Measurements from ENCODE around the gene FAM241A. TPM values are rescaled to one million over a fixed set of nuclear protein-coding genes. Genes with fewer than 3 reads are reported as not detected.
"Not testable (repeated sequence)": the region's sequence is repeated elsewhere in the genome, so short reads cannot be mapped to it uniquely, and the experiment has no call there.

The FAM241A gene
- total RNA-seq, 1 donor from 2014 or later: 1.4 TPM

DNA sequence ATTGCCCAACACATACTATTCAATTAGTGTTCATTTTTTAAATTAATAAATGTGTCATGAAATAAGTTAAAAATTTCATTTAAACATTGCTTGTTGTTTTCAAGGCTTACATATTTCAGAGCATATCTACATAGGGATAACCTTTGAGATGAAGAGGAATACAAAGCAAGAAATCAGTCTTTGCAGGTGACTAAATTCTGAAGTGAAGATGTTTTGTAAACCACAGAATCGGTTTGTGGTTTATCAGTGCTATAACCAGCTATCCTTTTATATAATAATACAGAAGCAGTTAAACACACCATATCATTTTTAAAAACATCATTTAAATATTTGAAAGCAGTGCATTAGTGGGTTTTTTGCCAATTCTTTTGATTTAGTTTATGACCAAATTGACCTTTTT lies 26.9 kb downstream of the FAM241A start:
- TF ChIP-seq, protein P1, sequence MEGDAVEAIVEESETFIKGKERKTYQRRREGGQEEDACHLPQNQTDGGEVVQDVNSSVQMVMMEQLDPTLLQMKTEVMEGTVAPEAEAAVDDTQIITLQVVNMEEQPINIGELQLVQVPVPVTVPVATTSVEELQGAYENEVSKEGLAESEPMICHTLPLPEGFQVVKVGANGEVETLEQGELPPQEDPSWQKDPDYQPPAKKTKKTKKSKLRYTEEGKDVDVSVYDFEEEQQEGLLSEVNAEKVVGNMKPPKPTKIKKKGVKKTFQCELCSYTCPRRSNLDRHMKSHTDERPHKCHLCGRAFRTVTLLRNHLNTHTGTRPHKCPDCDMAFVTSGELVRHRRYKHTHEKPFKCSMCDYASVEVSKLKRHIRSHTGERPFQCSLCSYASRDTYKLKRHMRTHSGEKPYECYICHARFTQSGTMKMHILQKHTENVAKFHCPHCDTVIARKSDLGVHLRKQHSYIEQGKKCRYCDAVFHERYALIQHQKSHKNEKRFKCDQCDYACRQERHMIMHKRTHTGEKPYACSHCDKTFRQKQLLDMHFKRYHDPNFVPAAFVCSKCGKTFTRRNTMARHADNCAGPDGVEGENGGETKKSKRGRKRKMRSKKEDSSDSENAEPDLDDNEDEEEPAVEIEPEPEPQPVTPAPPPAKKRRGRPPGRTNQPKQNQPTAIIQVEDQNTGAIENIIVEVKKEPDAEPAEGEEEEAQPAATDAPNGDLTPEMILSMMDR (conservative IDR thresholded peaks at IDR 0.05; ENCODE audit: low read depth, low read length): no peak
- DNase-seq (ENCODE audit: low read depth): no peak

DNA sequence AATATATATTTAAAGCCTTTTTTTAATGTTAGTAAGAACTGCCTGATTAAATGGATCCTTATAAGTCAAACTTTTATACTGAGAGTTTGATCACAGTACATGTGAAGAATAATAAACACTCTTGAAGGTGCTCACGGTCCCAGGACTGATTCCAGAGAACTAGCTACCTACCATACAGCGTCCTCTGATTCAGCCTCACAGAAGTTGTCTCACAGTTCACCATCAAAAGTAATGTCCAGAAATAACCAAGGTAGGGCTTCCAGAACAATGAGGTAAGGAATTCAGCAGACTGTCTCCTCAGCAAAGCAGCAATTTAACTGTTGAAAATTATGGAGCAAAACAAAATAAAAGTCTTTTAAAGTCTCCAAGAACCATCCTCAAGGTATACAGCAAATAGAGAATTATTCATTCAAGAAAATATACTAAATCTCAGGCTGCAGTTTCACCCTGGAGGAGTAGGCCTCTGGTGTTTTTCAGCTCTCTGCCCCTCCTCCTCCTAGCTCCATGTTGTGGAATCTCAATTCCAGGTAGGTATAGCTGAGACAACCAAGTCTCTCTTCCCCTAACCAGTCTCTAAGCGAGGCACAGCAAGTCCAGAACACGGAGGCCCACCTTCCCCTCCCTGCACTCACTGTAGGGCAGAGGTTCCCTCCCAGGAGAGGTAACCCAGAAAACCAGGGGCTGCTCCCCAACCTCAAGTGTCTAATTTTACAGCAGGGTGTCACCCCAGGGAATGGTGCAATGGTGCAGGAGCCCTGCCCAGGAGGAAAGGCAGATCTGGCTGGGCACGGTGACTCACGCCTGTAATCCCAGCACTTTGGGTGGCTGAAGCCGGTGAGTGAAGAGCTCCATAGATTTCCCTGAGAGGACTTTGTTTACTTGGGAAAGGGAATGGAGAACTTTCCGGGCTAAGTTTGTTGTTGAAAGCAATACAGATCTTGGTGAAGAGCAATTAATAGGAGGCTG lies 28.6 kb downstream of the FAM241A start:
- DNase-seq (ENCODE audit: low read depth): no peak
- TF ChIP-seq, protein P1 (conservative IDR thresholded peaks at IDR 0.05; ENCODE audit: low read depth, low read length): no peak
- no peak overlapping the region for H3K4me3 ChIP-seq (ENCODE audit: low read depth, low read length)

More for the DNA sequence above, 26.9 kb downstream of the FAM241A start:
- no peak overlapping the region for H3K4me3 ChIP-seq (ENCODE audit: low read depth, low read length)

DNA sequence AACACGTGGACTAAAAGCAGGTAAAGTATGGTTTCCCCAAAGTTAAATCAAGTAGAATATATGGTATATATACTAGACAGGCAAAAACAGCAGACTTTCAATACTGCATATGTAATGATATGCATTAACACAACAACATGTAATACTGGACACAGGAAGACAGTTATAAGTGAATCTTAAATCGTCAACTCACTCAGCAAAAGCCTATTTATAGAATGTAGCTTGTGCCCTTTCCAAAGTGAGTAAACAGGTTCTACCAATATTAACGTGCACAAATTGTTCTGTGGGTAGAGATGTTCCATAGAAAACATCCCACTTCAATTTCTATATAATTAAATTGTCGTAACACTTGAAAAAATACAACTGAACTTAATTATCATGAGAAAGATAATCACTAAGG lies 30.6 kb downstream of the FAM241A start:
- no peak overlapping the region for H3K4me3 ChIP-seq (ENCODE audit: low read depth, low read length)
- no peak for DNase-seq (ENCODE audit: low read depth)
- TF ChIP-seq, protein P1 (conservative IDR thresholded peaks at IDR 0.05; ENCODE audit: low read depth, low read length): no peak

DNA sequence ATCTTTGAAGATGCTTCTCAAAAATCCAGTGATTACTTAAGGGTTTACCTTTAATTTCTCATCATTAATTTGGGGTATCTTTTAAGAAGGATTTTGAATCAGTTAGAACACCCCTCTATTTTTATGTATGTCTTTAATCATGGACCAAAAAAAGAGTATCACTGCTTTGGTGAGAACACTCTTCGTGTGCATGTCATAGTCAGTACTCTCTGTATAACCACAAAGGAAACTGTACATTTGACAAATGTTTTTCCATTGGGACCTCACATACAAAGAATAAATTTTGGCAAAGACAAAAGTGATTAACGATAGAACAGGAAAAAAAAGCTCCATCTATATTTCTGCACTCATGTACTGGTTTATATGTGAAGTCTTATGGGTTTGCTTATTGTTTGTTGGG lies 31.3 kb downstream of the FAM241A start:
- DNase-seq (ENCODE audit: low read depth): no peak
- H3K4me3 ChIP-seq (ENCODE audit: low read depth, low read length): no peak overlapping the region
- TF ChIP-seq, protein P1 (conservative IDR thresholded peaks at IDR 0.05; ENCODE audit: low read depth, low read length): no peak

DNA sequence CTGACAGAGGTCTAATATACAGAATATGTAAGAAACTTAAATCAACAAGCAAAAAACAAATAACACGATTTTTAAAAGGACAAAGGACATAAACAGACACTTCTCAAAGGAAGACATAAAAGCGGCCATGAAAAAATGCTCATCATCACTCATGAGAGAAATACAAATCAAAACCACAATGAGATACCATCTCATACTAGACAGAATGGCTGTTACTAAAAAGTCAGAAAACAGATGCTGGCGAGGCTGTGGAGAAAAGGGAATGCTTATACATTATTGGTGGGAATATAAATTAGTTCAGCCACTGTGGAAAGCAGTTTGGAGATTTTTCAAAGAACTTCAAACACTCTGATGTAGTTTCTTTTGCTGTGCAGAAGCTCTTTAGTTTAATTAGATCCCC lies 33.5 kb downstream of the FAM241A start:
- DNase-seq (ENCODE audit: low read depth); H3K4me3 ChIP-seq (ENCODE audit: low read depth, low read length): not testable (repeated sequence)

DNA sequence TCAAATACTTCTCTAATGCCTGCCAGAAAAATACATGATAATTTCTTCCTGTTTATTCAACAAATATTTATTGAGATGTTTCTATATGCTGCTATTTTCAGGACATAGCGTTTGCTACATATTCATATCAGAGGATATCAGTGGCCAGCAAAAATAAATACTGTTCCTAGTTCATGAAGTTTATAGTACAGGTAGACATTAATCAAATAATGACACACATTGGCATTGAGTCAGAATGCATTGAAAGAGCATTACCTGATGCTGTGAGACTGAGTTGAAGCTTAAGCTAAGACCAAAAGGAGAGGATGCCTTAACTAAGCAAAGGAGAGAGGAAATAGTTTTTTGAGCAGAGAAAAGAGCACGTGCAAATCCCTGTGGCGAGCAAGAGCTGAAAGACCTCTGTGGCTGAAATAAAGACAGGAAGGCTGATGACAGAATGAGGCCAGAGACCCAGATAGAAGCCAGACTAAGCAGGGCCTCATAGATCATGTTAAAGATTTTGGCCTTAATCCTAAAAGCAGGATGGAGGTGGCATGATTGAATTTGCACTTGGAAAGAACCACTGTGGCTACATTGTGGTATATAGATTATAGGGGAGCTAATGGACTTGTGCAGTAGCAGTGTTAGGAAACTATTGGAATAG lies 36.2 kb downstream of the FAM241A start:
- H3K4me3 ChIP-seq (ENCODE audit: low read depth, low read length): no peak overlapping the region
- DNase-seq (ENCODE audit: low read depth): no peak
- TF ChIP-seq, protein P1 (conservative IDR thresholded peaks at IDR 0.05; ENCODE audit: low read depth, low read length): no peak

DNA sequence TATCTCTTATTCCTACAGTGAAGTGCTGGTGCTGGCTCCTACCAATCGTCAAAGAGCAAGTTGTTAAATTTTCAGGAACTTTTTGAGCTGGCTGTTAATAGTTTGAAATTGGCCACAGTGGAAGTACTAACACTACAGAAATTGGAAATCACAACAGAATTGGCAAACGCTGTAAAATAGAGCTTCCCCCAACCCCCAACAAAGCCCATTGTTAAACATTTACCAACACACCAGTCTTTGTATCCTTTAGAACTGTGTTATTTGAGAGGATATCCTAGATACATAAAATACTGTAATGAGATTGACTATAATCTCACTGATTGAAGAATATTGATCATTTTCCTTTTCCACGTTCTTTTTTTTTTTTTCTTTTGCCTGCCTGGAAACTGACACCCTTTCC lies 37.4 kb downstream of the FAM241A start:
- no peak for DNase-seq (ENCODE audit: low read depth)
- TF ChIP-seq, protein P1 (conservative IDR thresholded peaks at IDR 0.05; ENCODE audit: low read depth, low read length): no peak

More for the DNA sequence above, 37.4 kb downstream of the FAM241A start:
- no peak overlapping the region for H3K4me3 ChIP-seq (ENCODE audit: low read depth, low read length)
